NCI-H526 (cell line): Measurements from ENCODE around the gene FCF1.

Experiments
- DNase-seq, 2 experiments: peaks; one replicate each; lab custom pipeline; 2025; lab: John Stamatoyannopoulos, UW

Gene FCF1

DNA sequence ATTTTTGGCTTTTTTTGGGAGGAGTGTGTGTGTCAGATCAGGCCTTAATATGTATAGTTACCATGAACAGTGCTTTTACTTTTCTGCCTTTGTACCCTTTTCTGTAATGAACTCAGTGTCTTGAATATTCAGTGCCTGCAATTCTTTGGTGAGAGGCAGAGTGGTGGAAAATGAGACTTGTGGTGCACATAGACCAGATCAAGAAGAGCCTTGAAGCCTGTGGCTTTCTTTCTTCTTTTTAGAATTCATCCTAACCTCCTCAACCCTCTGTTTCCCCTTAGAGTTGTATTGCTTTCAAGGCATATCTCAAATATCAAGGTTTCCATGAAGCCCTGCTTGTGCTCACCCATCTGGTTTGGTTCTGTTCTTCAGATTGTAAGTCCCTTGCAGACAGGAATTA, 52.8 kb downstream of the FCF1 start:
- DNase-seq: no peak

- DNase-seq: no peak
Measured at GRCh38 chr14:74771399-74771798, 58.5 kb downstream of the FCF1 start.

GRCh38 chr14:74784634-74785033, 71.7 kb downstream of the FCF1 start:
- DNase-seq: no peak

GRCh38 chr14:74785056-74785613, 72.2 kb downstream of the FCF1 start:
- no peak for DNase-seq

GRCh38 chr14:74786796-74787315, 73.9 kb downstream of the FCF1 start:
- DNase-seq: no peak
